Testis (tissue), 2 donors: ENCODE results near the gene SLC38A10.

Source experiments
- CTCF ChIP-seq, 3 experiments: fragments of 450-650 bp in 2 of 3; fragments of 200-600 bp in 1 of 3; sonication (generic) in 1 of 3; IDR thresholded peaks; one replicate each; pipeline ENCODE4 v1.5.1; 2016 to 2019; ENCODE audit warnings: antibody characterized with exemption in 3 of 3, mild to moderate bottlenecking in 2 of 3, moderate library complexity in 1 of 3
- POLR2A ChIP-seq: fragments of 450-650 bp; IDR thresholded peaks from one replicate; pipeline ENCODE4 v1.6.1; 2017; ENCODE audit warnings: antibody characterized with exemption, mild to moderate bottlenecking, moderate library complexity

- no peak for TF ChIP-seq CTCF (IDR thresholded peaks at IDR 0.05)
- no peak for TF ChIP-seq POLR2A
Observed at GRCh38 chr17:81238490-81238814, 56.7 kb downstream of the SLC38A10 start.
